GM12878 (cell line): ENCODE data around the gene ZNF652. TPM values are rescaled to one million over a fixed set of nuclear protein-coding genes. Genes with fewer than 3 reads are reported as not detected.

Experiments used
- ATF7 ChIP-seq: fragments of 450-650 bp; IDR thresholded peaks from 2 replicates; pipeline ENCODE4 v1.6.1; 2016; ENCODE audit warnings: low read depth, mild to moderate bottlenecking
- BHLHE40 ChIP-seq, 2 experiments: fragments of 450-650 bp in 1 of 2; IDR thresholded peaks; 2 replicates each; pipeline ENCODE4 v1.6.1; 2011 to 2017; ENCODE audit warnings: low read depth in 2 of 2, borderline replicate concordance in 1 of 2, improper control_type of control experiment in 1 of 2, low read length in 1 of 2, mild to moderate bottlenecking in 1 of 2
- GABPA ChIP-seq: IDR thresholded peaks from 2 replicates; pipeline ENCODE4 v1.6.1; 2014; ENCODE audit warnings: antibody characterized with exemption, low read depth, mild to moderate bottlenecking, inconsistent platforms
- GATAD2B ChIP-seq: fragments of 450-650 bp; conservative IDR thresholded peaks from 2 replicates; pipeline ENCODE4 v1.6.1; 2017; ENCODE audit warnings: low read depth, mild to moderate bottlenecking, moderate library complexity
- MEF2B ChIP-seq: fragments of 450-650 bp; IDR thresholded peaks from 2 replicates; pipeline ENCODE4 v1.6.1; 2018; ENCODE audit warnings: mild to moderate bottlenecking, moderate library complexity; ENCODE audit not compliant: partially characterized antibody, poor library complexity, severe bottlenecking
- MTA2 ChIP-seq: fragments of 450-650 bp; IDR thresholded peaks from 2 replicates; pipeline ENCODE4 v1.6.1; 2016; ENCODE audit warnings: low read depth, mild to moderate bottlenecking, moderate library complexity
- MYC ChIP-seq: IDR thresholded peaks from 2 replicates; pipeline ENCODE4 v1.6.1; 2011; ENCODE audit warnings: mild to moderate bottlenecking, low read length, moderate library complexity, inconsistent platforms; ENCODE audit not compliant: insufficient read depth, insufficient replicate concordance, insufficient read length, severe bottlenecking
- NFIC ChIP-seq: IDR thresholded peaks from 2 replicates; pipeline ENCODE4 v1.6.1; 2012; ENCODE audit warnings: low read depth, mild to moderate bottlenecking, inconsistent platforms, low read length, moderate library complexity
- RAD51 ChIP-seq: fragments of 450-650 bp; IDR thresholded peaks from 2 replicates; pipeline ENCODE4 v1.6.1; 2016; ENCODE audit warnings: moderate library complexity, mild to moderate bottlenecking, inconsistent platforms
- RB1 ChIP-seq: fragments of 450-650 bp; formaldehyde crosslinking; IDR thresholded peaks from 2 replicates; pipeline ENCODE4 v1.6.1; 2017; ENCODE audit warnings: mild to moderate bottlenecking, borderline replicate concordance
- RCOR1 ChIP-seq: conservative IDR thresholded peaks from 2 replicates; pipeline ENCODE4 v1.6.1; 2012; ENCODE audit warnings: low read depth, low read length, improper control_type of control experiment
- SMAD1 ChIP-seq: fragments of 450-650 bp; IDR thresholded peaks from 2 replicates; pipeline ENCODE4 v1.6.1; 2018; ENCODE audit warnings: mild to moderate bottlenecking, low read depth; ENCODE audit not compliant: partially characterized antibody
- SUPT20H ChIP-seq: IDR thresholded peaks from 2 replicates; pipeline ENCODE4 v1.6.1; 2011; ENCODE audit warnings: low read depth, mild to moderate bottlenecking, low read length, moderate library complexity, borderline replicate concordance; ENCODE audit not compliant: control insufficient read depth
- ZNF207 ChIP-seq: fragments of 450-650 bp; IDR thresholded peaks from 2 replicates; pipeline ENCODE4 v1.6.1; 2014; ENCODE audit warnings: antibody characterized with exemption, mild to moderate bottlenecking, borderline replicate concordance
- ZNF217 ChIP-seq: fragments of 450-650 bp; IDR thresholded peaks from 2 replicates; pipeline ENCODE4 v1.6.1; 2017; ENCODE audit warnings: antibody characterized with exemption, mild to moderate bottlenecking
- ZNF274 ChIP-seq: IDR thresholded peaks from one replicate; pipeline ENCODE4 v1.8.0; 2011; ENCODE audit not compliant: insufficient read length, insufficient read depth
- ZNF622 ChIP-seq: fragments of 450-650 bp; IDR thresholded peaks from 2 replicates; pipeline ENCODE4 v1.6.1; 2017; ENCODE audit warnings: mild to moderate bottlenecking, inconsistent platforms
- polyA plus RNA-seq, 11 experiments: library from polyadenylated mRNA; depleted of rRNA in 4 of 11; unstranded in 6 of 11; stranded (reverse) in 5 of 11; fragments of >200 nt; fragmentation: Nextera tagmentation in 4 of 11; fragmentation: Illumina TruSeq in 1 of 11; extraction: Ambion mirVana in 4 of 11; extraction: Trizol in 1 of 11; gene quantifications; 1 replicate in 1 of 11; 2 replicates in 10 of 11; pipeline versions ENCODE4 v1.2.1 to v1.2.3, GENCODE V29; 2011 to 2016; ENCODE audit warnings: inconsistent platforms in 2 of 11, missing spikeins in 2 of 11, low read depth in 1 of 11
- total RNA-seq, 4 experiments: library from RNA; depleted of rRNA in 3 of 4; stranded (reverse); fragments of >200 nt in 3 of 4; fragmentation: Illumina TruSeq in 1 of 4; extraction: Trizol in 1 of 4; gene quantifications; 2 replicates each; pipeline versions ENCODE4 v1.2.1 to v1.2.3, GENCODE V29; 2013 to 2021
- TF ChIP-seq, protein P1 (sequence below): IDR thresholded peaks from 2 replicates; pipeline ENCODE4 v1.6.1; 2011; ENCODE audit warnings: low read depth, mild to moderate bottlenecking, low read length, moderate library complexity, borderline replicate concordance; ENCODE audit errors: extremely low read depth
- TF ChIP-seq, protein P2 (sequence below): fragments of 450-650 bp; formaldehyde crosslinking; IDR thresholded peaks from 2 replicates; pipeline ENCODE4 v1.5.0; 2022; ENCODE audit warnings: mild to moderate bottlenecking, missing genetic modification characterization
- TF ChIP-seq, protein P3 (sequence below): fragments of 450-650 bp; IDR thresholded peaks from 2 replicates; pipeline ENCODE4 v1.6.1; 2017; ENCODE audit warnings: borderline replicate concordance
- TF ChIP-seq, protein P4 (sequence below): IDR thresholded peaks from 2 replicates; pipeline ENCODE4 v1.6.1; 2012; ENCODE audit warnings: low read length, inconsistent platforms

Gene ZNF652
- total and polyA plus RNA-seq, 10 of the 15 experiments (the other 5 are each of a cell fraction or from before 2014, with no cell fraction given) = 3.4 to 13.1 (median 8.7) TPM

DNA sequence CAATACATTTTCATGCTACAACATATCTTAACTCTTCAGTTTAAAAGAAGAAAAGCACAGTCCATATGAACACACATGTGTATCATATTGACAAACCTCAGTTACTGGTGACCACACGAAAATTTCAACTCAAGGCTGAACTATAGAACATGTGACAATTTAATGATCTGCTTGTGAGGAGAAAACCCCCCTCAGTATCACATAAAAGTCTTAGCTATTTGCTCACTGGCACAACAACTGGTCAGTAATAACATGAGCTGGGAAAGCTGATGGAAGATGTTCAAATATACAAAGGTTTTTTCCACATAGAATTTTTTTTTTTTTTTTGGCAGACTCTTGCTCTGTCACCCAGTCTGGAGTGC is 19.5 kb downstream of the ZNF652 start (continued):
- TF ChIP-seq ZNF274 = no peak
- TF ChIP-seq ZNF207 = no peak
- 0 out of 2 replicates have a peak, but pooled peaks have one; percentile 33 for TF ChIP-seq ATF7
- TF ChIP-seq, protein P1, sequence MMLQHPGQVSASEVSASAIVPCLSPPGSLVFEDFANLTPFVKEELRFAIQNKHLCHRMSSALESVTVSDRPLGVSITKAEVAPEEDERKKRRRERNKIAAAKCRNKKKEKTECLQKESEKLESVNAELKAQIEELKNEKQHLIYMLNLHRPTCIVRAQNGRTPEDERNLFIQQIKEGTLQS = no peak
- TF ChIP-seq BHLHE40 (IDR thresholded peaks at IDR 0.05; ENCODE audit: borderline replicate concordance in 1 of 2, low read depth in 2 of 2, low read length in 1 of 2) = 0 out of 4 replicates have a peak, but pooled peaks of 1 of the 2 experiments have one; percentile 6
- no peak for TF ChIP-seq ZNF622
- no peak for TF ChIP-seq SMAD1
- peak; percentile 60 for TF ChIP-seq ZNF217
- TF ChIP-seq GABPA = no peak
- TF ChIP-seq SUPT20H = no peak
- TF ChIP-seq MTA2 = peak; percentile 68; the same call in 1 of the 2 replicates
- TF ChIP-seq, protein P2, sequence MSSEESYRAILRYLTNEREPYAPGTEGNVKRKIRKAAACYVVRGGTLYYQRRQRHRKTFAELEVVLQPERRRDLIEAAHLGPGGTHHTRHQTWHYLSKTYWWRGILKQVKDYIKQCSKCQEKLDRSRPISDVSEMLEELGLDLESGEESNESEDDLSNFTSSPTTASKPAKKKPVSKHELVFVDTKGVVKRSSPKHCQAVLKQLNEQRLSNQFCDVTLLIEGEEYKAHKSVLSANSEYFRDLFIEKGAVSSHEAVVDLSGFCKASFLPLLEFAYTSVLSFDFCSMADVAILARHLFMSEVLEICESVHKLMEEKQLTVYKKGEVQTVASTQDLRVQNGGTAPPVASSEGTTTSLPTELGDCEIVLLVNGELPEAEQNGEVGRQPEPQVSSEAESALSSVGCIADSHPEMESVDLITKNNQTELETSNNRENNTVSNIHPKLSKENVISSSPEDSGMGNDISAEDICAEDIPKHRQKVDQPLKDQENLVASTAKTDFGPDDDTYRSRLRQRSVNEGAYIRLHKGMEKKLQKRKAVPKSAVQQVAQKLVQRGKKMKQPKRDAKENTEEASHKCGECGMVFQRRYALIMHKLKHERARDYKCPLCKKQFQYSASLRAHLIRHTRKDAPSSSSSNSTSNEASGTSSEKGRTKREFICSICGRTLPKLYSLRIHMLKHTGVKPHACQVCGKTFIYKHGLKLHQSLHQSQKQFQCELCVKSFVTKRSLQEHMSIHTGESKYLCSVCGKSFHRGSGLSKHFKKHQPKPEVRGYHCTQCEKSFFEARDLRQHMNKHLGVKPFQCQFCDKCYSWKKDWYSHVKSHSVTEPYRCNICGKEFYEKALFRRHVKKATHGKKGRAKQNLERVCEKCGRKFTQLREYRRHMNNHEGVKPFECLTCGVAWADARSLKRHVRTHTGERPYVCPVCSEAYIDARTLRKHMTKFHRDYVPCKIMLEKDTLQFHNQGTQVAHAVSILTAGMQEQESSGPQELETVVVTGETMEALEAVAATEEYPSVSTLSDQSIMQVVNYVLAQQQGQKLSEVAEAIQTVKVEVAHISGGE (CRISPR knock-in tag) = no peak
- no peak for TF ChIP-seq RB1
- peak; percentile 3; the same call in 1 of the 2 replicates for TF ChIP-seq NFIC
- TF ChIP-seq, protein P3, sequence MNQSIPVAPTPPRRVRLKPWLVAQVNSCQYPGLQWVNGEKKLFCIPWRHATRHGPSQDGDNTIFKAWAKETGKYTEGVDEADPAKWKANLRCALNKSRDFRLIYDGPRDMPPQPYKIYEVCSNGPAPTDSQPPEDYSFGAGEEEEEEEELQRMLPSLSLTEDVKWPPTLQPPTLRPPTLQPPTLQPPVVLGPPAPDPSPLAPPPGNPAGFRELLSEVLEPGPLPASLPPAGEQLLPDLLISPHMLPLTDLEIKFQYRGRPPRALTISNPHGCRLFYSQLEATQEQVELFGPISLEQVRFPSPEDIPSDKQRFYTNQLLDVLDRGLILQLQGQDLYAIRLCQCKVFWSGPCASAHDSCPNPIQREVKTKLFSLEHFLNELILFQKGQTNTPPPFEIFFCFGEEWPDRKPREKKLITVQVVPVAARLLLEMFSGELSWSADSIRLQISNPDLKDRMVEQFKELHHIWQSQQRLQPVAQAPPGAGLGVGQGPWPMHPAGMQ = no peak
- no peak for TF ChIP-seq MYC
- TF ChIP-seq, protein P4, sequence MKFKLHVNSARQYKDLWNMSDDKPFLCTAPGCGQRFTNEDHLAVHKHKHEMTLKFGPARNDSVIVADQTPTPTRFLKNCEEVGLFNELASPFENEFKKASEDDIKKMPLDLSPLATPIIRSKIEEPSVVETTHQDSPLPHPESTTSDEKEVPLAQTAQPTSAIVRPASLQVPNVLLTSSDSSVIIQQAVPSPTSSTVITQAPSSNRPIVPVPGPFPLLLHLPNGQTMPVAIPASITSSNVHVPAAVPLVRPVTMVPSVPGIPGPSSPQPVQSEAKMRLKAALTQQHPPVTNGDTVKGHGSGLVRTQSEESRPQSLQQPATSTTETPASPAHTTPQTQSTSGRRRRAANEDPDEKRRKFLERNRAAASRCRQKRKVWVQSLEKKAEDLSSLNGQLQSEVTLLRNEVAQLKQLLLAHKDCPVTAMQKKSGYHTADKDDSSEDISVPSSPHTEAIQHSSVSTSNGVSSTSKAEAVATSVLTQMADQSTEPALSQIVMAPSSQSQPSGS = 0 out of 2 replicates have a peak, but pooled peaks have one; percentile 24
- TF ChIP-seq RCOR1 = no peak
- peak; percentile 78 for TF ChIP-seq RAD51
- peak; percentile 54 for TF ChIP-seq MEF2B
- TF ChIP-seq GATAD2B = 0 out of 2 replicates have a peak, but pooled peaks have one; percentile 34
